ENCODE results near the gene KDM4C.

DNA sequence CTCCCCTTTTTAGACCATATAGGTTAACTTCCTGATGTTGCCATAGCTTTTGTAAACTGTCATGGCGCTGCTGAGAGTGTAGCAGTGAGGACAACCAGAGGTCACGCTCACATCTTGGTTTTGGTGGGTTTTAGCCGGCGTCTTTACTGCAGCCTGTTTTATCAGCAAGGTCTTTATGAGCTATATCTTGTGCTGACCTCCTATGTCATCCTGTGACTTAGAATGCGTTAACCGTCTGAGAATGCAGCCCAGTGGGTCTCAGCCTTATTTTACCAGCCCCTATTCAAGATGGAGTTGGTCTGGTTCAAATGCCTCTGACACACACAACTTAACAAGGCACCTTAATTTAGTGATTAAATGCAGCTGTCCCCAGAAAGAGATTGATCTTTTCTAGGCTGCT lies 23.9 kb upstream of the KDM4C start:
- TF ChIP-seq EZH2 (IDR thresholded peaks at IDR 0.05; ENCODE audit: insufficient read depth, poor library complexity, severe bottlenecking) (no peak), EZH2phosphoT487 (IDR thresholded peaks at IDR 0.05; ENCODE audit: insufficient read depth, low read depth) (no peak)
